Activated naive CD8-positive, alpha-beta T cell (primary cell): Measurements from ENCODE around the gene ZNRF4.
"Not testable (repeated sequence)": the region's sequence is repeated elsewhere in the genome, so short reads cannot be mapped to it uniquely, and the experiment has no call there.

Experiments
- H3K27ac Mint-ChIP-seq: one replicate; pipeline ENCODE4 v1.8.0; 2021; ENCODE audit warnings: mixed read lengths
- H3K27me3 Mint-ChIP-seq: one replicate; pipeline ENCODE4 v1.8.0; 2021; ENCODE audit warnings: mixed read lengths
- H3K36me3 Mint-ChIP-seq: one replicate; pipeline ENCODE4 v1.8.0; 2021; ENCODE audit warnings: mixed read lengths
- H3K4me1 Mint-ChIP-seq: one replicate; pipeline ENCODE4 v1.8.0; 2021; ENCODE audit warnings: low read depth, mixed read lengths
- H3K4me3 Mint-ChIP-seq: one replicate; pipeline ENCODE4 v1.8.0; 2021; ENCODE audit warnings: mild to moderate bottlenecking, mixed read lengths
- H3K9me3 Mint-ChIP-seq: one replicate; pipeline ENCODE4 v1.8.0; 2021; ENCODE audit warnings: low read depth, mixed read lengths

ZNRF4 gene

DNA sequence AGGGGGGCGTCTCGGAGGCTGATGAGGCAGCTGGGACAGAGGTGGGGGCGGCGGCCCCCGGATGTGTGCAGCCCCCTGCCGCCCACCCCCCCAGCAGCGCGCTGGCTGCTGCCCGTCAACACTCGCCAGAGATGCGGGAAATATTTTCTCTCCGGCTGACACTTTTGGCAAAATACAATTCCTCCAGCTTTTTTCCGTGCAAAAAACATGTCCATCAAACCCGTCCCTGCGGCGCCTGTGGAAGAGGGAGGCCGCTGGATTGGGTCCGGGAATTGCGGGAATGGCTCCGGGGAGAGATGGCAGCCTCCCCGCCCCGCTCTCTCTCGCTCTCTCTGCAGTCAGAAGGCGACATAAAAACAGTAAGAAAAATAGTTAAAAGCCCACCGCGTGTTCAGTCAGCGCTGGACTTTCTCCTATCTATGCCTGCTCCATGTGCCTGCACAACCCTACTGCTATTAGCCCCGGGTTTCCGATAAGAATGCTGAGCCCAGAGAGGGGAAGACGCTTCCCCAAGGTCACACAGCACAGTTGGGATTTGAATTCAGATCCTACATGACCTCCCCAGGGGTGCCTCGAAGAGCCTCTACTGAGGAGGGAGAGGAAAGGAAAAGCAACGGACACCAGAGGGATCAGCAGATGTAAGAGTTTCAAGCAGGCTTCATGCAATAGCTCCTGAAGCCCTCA is 23.2 kb downstream of the ZNRF4 start:
- peaks cover 32% of the 10 kb centered on the region for H3K27me3 Mint-ChIP-seq
- no peaks in the 10 kb centered on the region for H3K4me1 Mint-ChIP-seq
- H3K36me3 Mint-ChIP-seq: no peaks in the 10 kb centered on the region
- no peak overlapping the region for H3K4me3 Mint-ChIP-seq
- peaks cover 3% of the 10 kb centered on the region for H3K9me3 Mint-ChIP-seq
- H3K27ac Mint-ChIP-seq: no peak overlapping the region

DNA sequence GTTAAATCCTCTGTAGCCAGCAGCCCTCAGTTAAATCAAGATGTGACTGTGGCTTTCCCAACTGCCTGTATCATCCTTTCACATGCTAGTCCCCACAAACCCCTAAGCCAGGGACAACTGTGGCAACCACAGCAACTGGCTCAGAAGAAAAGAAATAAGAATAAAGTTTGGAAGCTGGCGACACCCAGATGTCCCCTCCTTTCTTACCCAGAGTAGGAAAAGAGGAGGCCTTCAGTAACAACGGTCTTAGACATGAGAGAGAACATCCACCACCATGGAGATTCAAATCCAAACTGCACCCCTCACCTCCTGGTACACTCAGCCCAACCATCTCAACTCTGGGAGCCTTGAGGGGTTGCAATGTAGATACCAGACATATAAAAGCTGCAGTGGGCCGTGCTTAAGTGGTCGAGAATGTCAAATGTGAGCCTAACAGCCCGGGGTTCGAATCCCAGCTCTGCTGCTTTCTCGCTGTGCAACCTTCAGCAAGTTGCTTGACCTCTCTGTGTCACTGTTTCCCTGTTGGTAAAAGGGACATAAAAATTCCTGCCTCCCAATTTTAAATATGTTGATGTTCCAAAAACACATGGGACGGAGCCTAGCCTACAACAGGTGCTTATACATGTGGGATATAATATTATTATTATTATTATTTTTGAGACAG is 23.8 kb downstream of the ZNRF4 start:
- H3K36me3 Mint-ChIP-seq: no peaks in the 10 kb centered on the region
- H3K9me3 Mint-ChIP-seq: peaks cover 3% of the 10 kb centered on the region
- no peak overlapping the region for H3K4me3 Mint-ChIP-seq
- H3K27ac Mint-ChIP-seq: no peak overlapping the region
- peaks cover 32% of the 10 kb centered on the region for H3K27me3 Mint-ChIP-seq
- no peaks in the 10 kb centered on the region for H3K4me1 Mint-ChIP-seq

DNA sequence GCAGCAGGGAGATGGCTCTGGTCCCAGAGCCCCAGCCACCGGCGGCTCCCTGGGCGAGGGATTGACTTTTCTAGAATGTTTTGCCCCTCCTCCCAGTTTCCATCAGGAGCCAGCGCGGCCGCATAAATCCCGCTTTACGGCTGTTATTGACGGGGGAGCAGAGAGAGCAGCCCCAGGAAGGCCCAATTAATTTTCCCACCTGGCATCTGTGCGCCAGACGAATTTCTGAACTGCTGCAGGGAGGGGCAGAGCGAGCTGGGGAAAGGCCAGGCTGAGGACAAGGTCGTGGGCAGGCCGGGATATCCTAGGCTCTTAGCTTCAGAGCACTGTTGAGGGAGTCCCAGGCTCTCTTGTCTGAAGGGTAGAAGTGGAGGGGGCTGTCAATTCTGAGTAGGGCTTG is 24.7 kb downstream of the ZNRF4 start:
- no peaks in the 10 kb centered on the region for H3K36me3 Mint-ChIP-seq
- H3K4me3 Mint-ChIP-seq: no peak overlapping the region
- H3K9me3 Mint-ChIP-seq: peaks cover 3% of the 10 kb centered on the region
- H3K4me1 Mint-ChIP-seq: no peaks in the 10 kb centered on the region
- no peak overlapping the region for H3K27ac Mint-ChIP-seq
- H3K27me3 Mint-ChIP-seq: peaks cover 30% of the 10 kb centered on the region

DNA sequence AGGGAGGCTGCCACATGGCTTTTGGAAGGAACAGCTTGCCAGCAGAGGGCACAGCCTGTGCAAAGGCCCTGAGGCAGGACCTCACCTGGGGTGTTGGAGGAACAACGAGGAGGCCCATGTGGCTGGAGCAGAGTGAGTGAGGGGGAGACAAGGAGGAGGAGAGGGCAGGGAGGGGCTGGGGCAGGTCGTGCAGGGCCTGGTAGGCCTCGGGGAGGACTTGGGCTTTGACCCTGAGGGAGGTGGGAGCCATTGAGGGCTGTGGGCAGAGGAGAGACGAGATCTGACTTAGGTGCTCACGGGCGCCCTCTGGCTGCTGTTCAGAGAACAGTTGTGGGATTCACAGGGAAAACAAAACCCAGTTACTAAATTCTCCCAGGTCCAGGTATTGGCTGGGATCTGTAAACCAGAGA is 25.2 kb downstream of the ZNRF4 start:
- peaks cover 3% of the 10 kb centered on the region for H3K9me3 Mint-ChIP-seq
- H3K36me3 Mint-ChIP-seq: no peaks in the 10 kb centered on the region
- H3K27me3 Mint-ChIP-seq: peaks cover 31% of the 10 kb centered on the region
- H3K27ac Mint-ChIP-seq: no peak overlapping the region
- no peaks in the 10 kb centered on the region for H3K4me1 Mint-ChIP-seq
- H3K4me3 Mint-ChIP-seq: no peak overlapping the region

DNA sequence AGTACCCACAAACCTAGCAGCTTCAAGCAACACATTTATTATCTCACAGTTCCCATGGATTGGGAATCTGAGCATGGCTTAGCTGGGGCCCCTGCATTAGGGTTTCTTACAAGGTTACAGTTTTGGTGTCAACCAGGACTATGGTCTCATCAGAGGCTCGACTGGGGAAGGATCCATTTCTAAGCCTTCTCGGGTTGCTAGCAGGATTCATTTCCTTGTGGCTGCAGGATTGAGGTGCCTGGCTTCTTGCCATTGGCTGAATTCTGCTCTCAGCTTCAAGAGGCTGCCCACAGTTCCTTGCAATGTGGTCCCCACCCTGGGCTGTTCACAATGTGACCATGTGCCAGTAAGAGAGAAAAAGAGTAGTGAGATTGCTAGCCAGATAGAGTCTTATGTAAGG is 26.7 kb downstream of the ZNRF4 start:
- Mint-ChIP-seq H3K9me3 (peaks cover 3% of the 10 kb centered on the region), H3K4me1 (no peaks in the 10 kb centered on the region), H3K36me3 (no peaks in the 10 kb centered on the region), H3K4me3 (no peak overlapping the region), H3K27me3 (peaks cover 31% of the 10 kb centered on the region), H3K27ac (no peak overlapping the region)

DNA sequence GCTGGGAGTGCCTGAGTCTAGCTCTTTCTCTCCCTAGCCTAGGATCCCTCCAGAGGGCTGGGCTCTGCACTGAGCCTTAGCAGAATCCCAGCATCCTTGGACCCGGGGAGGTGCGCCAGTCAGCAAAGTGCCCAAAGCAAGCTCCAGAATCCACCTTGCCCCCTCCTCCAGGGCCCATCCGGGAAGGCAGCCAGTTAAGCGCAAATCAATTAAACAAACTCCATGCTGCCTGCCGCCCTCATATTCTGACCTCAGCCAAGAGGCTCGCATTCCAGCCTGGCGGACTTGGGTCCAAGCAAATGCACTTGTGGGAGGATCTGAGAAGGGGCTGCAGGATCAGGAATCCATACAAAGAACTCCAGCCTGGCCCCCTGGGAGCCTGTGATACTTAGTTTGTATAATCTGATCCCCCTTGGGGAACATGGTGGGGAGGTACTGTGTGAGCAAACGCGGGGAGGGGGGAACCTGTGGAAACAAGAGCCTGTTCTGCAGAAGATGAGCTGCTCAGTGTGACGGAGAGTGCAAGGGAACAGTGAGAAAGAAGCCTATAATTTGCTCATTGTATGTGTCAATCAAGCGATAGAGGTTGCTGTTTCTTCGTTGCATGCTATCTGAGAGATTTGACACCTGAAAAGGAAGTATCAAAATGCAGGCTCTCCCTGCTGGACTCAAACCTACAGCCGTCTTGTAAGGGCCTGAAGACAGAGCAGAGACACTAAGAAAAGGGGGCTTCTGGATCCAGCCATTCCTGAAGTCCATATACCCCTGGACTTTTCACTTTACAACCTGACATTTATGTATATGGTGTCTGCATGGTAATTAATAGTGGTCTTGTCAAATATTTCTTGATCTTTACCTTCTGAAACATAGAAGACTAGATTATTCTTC is 29.4 kb downstream of the ZNRF4 start:
- Mint-ChIP-seq H3K4me1 (no peaks in the 10 kb centered on the region), H3K36me3 (no peaks in the 10 kb centered on the region), H3K27ac (no peak overlapping the region), H3K4me3 (no peak overlapping the region), H3K9me3 (peaks cover 3% of the 10 kb centered on the region), H3K27me3 (peaks cover 26% of the 10 kb centered on the region)

DNA sequence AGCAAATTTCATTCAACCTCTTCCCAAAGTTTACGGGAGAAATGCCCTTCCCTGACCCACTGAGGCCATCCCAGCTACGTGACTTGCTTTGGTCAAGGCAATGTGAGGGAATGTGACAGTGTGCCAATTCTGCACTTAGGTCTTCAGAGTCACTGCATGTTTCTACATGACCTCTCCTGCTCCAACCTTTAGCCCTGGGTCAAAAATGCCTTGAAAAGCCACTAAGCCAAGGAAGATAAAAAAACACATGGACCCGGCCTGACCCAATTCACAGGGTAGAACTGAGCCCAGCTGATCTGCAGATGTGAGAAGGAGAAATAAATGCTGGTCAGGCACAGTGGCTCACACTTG is 30.0 kb downstream of the ZNRF4 start:
- Mint-ChIP-seq H3K36me3 (no peaks in the 10 kb centered on the region), H3K9me3 (peaks cover 3% of the 10 kb centered on the region), H3K27me3 (peaks cover 28% of the 10 kb centered on the region), H3K4me3 (no peak overlapping the region), H3K4me1 (no peaks in the 10 kb centered on the region), H3K27ac (no peak overlapping the region)

DNA sequence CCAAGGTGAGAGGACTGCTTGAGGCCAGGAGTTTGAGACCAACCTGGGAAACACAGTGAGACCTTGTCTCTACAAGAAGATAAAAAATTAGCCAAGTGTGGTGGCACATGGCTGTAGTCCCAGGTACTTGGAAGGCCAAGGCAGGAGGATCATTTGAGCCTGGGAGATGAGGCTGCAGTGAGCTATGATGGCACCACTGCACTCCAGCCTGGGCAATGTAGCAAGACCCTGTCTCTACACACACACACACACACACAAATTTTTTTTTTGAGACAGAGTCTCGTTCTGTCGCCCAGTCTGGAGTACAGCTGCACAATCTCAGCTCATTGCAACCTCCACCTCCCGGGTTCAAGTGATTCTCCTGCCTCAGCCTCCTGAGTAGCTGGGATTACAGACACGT is 30.4 kb downstream of the ZNRF4 start:
- not testable (repeated sequence) for H3K4me3 Mint-ChIP-seq, H3K27ac Mint-ChIP-seq, H3K4me1 Mint-ChIP-seq, H3K9me3 Mint-ChIP-seq, H3K36me3 Mint-ChIP-seq
- H3K27me3 Mint-ChIP-seq: peaks cover 28% of the 10 kb centered on the region

DNA sequence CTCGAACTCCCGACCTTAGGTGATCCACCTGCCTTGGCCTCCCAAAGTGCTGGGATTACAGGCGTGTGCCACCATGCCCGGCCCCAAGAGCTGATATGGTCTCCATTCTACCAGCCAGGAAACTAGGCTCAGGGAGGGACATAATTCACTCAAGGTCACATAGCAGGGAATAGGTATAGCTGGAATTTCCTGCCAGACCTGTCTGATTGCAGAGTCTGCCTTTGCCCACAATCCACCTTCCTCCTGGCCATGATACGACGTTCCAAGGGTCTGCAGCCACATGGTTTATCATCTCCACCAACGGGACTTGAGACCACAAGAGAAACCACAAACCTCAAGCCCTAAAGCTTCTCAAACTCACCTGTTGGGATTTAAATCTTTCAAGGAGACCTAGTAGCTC is 32.0 kb downstream of the ZNRF4 start:
- Mint-ChIP-seq H3K27me3 (peaks cover 20% of the 10 kb centered on the region), H3K4me3 (no peak overlapping the region), H3K9me3 (peaks cover 2% of the 10 kb centered on the region), H3K4me1 (no peaks in the 10 kb centered on the region), H3K27ac (no peak overlapping the region), H3K36me3 (no peaks in the 10 kb centered on the region)

DNA sequence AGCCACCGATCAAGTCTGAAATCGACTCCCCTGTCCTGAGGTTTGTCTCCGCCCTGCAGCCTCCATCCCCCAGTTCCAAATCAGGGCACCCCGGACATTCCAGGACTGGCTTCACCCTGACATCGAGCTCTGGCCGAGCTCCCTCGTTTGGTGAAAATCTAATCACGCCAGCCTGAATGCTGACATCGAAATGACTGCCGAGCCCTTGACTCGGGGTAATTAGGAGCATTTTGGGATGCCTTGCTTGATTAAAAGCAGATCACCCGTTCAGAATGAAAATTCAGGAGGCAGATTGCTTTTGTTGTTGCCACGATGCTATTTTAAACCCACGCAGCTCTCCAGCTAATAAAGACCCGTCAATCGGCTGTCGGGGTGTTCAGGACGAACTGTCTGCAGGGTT is 34.3 kb downstream of the ZNRF4 start:
- peaks cover 14% of the 10 kb centered on the region for H3K27me3 Mint-ChIP-seq

DNA sequence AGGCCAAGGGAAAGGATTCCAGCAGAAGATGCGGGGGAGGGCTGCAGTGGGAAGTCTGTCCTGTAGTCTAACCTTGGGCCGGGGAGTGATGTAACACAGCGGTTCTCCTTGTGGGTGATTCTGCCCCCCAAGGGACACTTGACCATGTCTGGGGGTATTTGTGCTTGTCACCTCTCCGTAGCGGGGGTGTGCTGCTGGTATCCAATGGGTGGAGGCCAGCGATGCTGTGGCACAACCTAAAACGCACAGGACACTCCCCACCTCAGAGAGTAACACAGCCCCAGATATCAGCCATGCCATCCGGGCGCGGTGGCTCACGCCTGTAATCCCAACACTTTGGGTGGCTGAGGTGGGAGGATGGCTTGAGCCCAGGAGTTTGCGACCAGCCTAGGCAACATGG is 36.3 kb downstream of the ZNRF4 start:
- no peak overlapping the region for H3K27ac Mint-ChIP-seq
- H3K4me3 Mint-ChIP-seq: no peak overlapping the region
- H3K36me3 Mint-ChIP-seq: no peaks in the 10 kb centered on the region
- H3K9me3 Mint-ChIP-seq: no peaks in the 10 kb centered on the region
- peaks cover 20% of the 10 kb centered on the region for H3K27me3 Mint-ChIP-seq
- no peaks in the 10 kb centered on the region for H3K4me1 Mint-ChIP-seq

More for the DNA sequence above, 34.3 kb downstream of the ZNRF4 start:
- Mint-ChIP-seq H3K9me3 (no peaks in the 10 kb centered on the region), H3K36me3 (no peaks in the 10 kb centered on the region), H3K4me3 (no peak overlapping the region), H3K4me1 (no peaks in the 10 kb centered on the region), H3K27ac (no peak overlapping the region)

DNA sequence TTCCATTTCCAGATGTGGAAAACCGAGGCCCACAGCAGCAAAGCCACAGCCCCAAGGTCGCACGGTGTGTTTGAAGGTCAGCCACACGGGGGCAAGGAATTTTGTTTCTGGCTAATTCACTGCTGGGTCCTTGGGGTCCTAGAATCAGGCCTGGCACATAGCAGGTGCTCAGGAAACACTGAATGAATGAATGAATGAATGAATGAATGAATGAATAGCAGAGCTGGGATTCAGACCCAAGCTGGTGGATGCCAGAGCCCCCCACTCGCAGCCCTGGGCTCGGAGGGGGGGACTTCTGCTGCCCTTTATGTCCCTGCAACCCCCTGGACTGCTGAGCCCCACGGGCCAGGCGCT is 37.0 kb downstream of the ZNRF4 start:
- no peaks in the 10 kb centered on the region for H3K36me3 Mint-ChIP-seq
- peaks cover 21% of the 10 kb centered on the region for H3K27me3 Mint-ChIP-seq
- no peaks in the 10 kb centered on the region for H3K4me1 Mint-ChIP-seq
- no peak overlapping the region for H3K27ac Mint-ChIP-seq
- H3K9me3 Mint-ChIP-seq: no peaks in the 10 kb centered on the region
- no peak overlapping the region for H3K4me3 Mint-ChIP-seq

DNA sequence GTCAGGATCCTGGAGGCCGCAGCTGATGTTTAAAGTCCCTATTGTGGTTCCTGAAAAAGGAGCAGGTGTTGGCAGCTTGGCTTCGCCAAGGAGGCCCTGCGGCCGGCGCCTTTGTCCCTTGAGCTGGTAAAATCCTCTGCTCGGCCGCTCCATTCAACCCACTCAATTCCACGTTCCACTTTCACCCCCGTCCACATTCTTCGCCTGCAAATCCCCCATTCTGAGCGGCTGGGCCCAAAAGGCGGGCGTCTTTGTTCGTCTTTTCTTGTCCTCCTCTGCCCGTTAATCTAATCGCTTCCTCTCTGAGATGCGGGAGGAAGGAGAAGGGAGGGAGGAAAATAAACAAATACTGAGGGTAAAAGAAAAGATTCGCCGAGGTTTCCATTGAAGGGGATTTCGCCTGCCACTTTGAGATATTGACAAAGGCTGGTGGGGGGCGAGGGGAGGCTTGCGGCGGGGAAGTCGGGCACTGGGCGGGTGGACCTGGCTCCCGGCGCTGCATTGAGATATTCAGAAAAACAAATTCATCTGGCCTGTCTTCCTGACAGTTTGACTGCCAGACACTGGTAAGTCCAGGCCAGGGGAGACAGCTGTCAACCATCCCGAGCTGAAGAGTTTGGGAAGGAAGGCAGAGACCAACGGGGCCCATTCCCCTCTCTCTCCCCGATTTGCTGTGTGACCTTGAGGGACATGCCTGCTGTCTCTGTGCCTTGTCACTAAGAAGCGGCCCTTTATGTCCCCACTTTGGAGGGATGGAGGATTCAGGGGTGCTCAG is 37.6 kb downstream of the ZNRF4 start:
- H3K4me1 Mint-ChIP-seq: no peaks in the 10 kb centered on the region
- no peaks in the 10 kb centered on the region for H3K36me3 Mint-ChIP-seq
- H3K27ac Mint-ChIP-seq: no peak overlapping the region
- H3K27me3 Mint-ChIP-seq: peaks cover 22% of the 10 kb centered on the region
- no peak overlapping the region for H3K4me3 Mint-ChIP-seq
- no peaks in the 10 kb centered on the region for H3K9me3 Mint-ChIP-seq

DNA sequence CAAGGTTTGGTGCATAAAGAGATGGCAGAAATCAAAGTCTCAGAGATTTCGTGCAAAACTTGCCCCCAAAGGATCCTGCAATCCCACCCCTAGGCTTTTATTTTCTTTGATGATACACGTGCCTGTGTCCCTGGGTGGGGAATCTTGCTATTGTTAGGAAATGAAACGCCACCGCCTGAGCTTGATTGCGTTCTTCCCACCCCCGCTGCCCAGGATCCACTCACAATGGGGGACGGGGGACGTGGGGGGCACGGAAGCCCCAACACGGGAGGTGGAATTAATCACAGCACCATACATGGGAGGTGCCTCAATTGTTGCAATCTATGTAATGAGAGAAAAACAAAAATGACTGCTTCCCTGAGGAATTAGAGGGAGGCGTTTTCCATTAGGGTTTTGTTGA is 39.6 kb downstream of the ZNRF4 start:
- Mint-ChIP-seq H3K27me3 (peaks cover 22% of the 10 kb centered on the region), H3K9me3 (no peaks in the 10 kb centered on the region), H3K27ac (no peak overlapping the region), H3K4me3 (no peak overlapping the region), H3K36me3 (no peaks in the 10 kb centered on the region), H3K4me1 (no peaks in the 10 kb centered on the region)

DNA sequence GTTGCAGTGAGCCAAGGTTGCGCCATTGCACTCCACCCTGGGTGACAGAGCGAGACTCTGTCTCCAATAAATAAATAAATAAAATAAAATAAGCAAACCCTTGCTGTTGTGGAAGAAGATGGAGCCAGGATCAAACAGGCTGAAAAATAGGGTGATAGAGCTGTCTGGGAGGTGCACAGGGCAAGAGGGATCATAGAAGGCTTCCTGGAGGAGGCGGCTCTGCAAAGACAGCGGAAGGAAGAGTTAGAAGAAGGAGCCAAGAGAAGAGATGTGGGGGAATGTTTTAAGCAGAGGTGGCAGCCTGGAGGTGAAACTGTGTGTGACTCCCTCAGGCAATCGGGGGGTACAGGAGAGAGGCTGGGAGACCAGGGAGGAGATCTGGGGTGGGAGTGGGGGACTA is 40.6 kb downstream of the ZNRF4 start:
- H3K36me3 Mint-ChIP-seq: no peaks in the 10 kb centered on the region
- H3K4me1 Mint-ChIP-seq: no peaks in the 10 kb centered on the region
- H3K27ac Mint-ChIP-seq: no peak overlapping the region
- no peak overlapping the region for H3K4me3 Mint-ChIP-seq
- peaks cover 15% of the 10 kb centered on the region for H3K27me3 Mint-ChIP-seq
- H3K9me3 Mint-ChIP-seq: no peaks in the 10 kb centered on the region
